ENCODE data around the gene IL12B.
"Not testable (repeated sequence)": the region's sequence is repeated elsewhere in the genome, so short reads cannot be mapped to it uniquely, and the experiment has no call there.

Gene IL12B

DNA sequence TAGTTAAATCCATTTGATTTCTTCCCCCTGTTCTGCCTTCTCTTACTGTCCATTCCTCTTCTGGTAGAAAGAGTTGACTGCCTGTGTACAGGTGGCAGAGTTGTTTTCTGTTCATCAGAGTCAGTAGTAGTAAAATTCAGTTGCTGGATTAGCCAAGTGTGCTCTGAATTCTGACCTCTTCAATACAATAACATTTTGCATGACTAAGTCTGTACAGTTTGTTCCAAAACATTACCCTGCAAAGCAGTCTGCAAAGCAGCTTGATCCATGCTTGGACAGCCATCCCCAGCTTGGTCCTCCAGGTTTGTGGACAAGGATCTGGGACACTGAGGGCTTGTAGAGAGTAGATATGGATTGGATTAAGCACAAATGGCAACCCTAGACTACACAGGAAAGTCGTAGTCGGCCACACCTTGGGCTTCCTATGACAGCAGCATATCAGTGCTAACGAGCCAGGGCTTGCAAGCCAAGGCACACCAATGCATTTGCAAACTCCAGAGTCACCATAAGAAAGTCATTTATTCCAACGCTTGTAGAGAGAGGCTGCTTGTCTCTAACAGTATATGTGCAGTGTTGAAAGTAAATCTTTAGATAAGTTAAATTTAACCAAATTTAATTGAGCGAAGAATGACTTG, 25.2 kb downstream of the IL12B start:
- TF ChIP-seq, protein P1, sequence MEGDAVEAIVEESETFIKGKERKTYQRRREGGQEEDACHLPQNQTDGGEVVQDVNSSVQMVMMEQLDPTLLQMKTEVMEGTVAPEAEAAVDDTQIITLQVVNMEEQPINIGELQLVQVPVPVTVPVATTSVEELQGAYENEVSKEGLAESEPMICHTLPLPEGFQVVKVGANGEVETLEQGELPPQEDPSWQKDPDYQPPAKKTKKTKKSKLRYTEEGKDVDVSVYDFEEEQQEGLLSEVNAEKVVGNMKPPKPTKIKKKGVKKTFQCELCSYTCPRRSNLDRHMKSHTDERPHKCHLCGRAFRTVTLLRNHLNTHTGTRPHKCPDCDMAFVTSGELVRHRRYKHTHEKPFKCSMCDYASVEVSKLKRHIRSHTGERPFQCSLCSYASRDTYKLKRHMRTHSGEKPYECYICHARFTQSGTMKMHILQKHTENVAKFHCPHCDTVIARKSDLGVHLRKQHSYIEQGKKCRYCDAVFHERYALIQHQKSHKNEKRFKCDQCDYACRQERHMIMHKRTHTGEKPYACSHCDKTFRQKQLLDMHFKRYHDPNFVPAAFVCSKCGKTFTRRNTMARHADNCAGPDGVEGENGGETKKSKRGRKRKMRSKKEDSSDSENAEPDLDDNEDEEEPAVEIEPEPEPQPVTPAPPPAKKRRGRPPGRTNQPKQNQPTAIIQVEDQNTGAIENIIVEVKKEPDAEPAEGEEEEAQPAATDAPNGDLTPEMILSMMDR (IDR thresholded peaks at IDR 0.05), result no peak
- H3K4me3 Mint-ChIP-seq, result no peak overlapping the region
- no peak overlapping the region for H3K27ac Mint-ChIP-seq
- H3K9me3 Mint-ChIP-seq, result peaks cover 32% of the 10 kb centered on the region
- H3K36me3 Mint-ChIP-seq (ENCODE audit: low read depth), result peaks cover 6% of the 10 kb centered on the region
- H3K27me3 Mint-ChIP-seq (ENCODE audit: low read depth, poor library complexity), result peaks cover 52% of the 10 kb centered on the region
- DNase-seq, result no peak
- H3K4me1 Mint-ChIP-seq, result no peaks in the 10 kb centered on the region

GRCh38 chr5:159303286-159303685, 27.0 kb downstream of the IL12B start:
- peaks cover 47% of the 10 kb centered on the region for H3K9me3 Mint-ChIP-seq
- DNase-seq, result no peak

DNA sequence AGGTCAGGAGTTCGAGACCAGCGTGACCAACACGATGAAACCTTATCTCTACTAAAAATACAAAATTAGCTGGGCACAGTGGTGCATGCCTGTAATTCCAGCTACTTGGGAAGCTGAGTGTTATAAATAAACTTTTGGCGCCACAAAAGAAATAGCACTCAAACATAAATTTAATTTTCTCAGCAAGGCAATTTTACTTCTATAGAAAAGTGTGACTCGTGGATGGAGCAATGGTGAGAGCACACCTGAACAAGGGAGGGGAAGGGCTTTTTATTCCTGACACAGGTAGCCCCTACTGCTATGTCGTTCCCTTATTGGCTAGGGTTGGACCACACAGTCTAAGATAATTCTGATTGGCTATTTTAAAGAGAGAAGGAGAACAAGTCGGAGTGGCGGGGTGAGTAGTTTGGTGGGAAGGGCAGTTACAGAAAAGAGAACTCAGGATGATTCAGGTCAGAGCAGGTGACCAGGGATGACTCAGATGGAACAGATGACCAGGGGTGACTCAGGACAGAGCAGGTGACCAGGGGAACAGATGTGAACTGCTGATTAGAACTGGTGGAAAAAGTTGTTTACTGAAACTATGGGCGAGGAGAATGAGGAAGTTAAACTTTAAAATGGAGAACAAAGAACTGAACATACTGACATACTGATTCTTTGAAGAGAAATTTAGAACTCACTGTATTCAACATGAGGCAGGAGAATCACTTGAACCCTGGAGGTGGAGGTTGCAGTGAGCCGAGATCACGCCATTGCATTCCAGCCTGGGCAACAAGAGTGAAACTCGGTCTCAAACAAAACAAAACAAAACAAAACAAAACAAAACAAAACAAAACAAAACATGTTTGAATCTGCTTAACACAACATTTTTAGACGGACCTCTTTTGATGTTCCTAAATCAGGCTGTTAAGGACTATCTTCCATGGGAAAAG, 28.1 kb downstream of the IL12B start:
- H3K4me3 Mint-ChIP-seq, DNase-seq, H3K27ac Mint-ChIP-seq, H3K4me1 Mint-ChIP-seq: not testable (repeated sequence)
- peaks cover 57% of the 10 kb centered on the region for H3K9me3 Mint-ChIP-seq
- H3K27me3 Mint-ChIP-seq (ENCODE audit: low read depth, poor library complexity), result peaks cover 26% of the 10 kb centered on the region
- peaks cover 15% of the 10 kb centered on the region for H3K36me3 Mint-ChIP-seq (ENCODE audit: low read depth)

More at GRCh38 chr5:159303286-159303685, 27.0 kb downstream of the IL12B start:
- TF ChIP-seq, protein P1 (IDR thresholded peaks at IDR 0.05), result no peak
- Mint-ChIP-seq H3K4me1 (no peaks in the 10 kb centered on the region), H3K27ac (no peak overlapping the region), H3K27me3 (ENCODE audit: low read depth, poor library complexity) (peaks cover 35% of the 10 kb centered on the region), H3K36me3 (ENCODE audit: low read depth) (peaks cover 6% of the 10 kb centered on the region), H3K4me3 (no peak overlapping the region)

GRCh38 chr5:159301466-159301865, 28.8 kb downstream of the IL12B start:
- H3K4me3 Mint-ChIP-seq, result no peak overlapping the region
- DNase-seq, result no peak
- H3K27ac Mint-ChIP-seq, result no peak overlapping the region
- H3K9me3 Mint-ChIP-seq, result peaks cover 65% of the 10 kb centered on the region
- TF ChIP-seq, protein P1 (IDR thresholded peaks at IDR 0.05), result no peak
- H3K4me1 Mint-ChIP-seq, result no peaks in the 10 kb centered on the region
- peaks cover 15% of the 10 kb centered on the region for H3K36me3 Mint-ChIP-seq (ENCODE audit: low read depth)
- H3K27me3 Mint-ChIP-seq (ENCODE audit: low read depth, poor library complexity), result peaks cover 25% of the 10 kb centered on the region

- Mint-ChIP-seq H3K27me3 (ENCODE audit: low read depth, poor library complexity) (peaks cover 11% of the 10 kb centered on the region), H3K36me3 (ENCODE audit: low read depth) (peaks cover 13% of the 10 kb centered on the region), H3K9me3 (peaks cover 47% of the 10 kb centered on the region)
- not testable (repeated sequence) for H3K4me3 Mint-ChIP-seq, H3K4me1 Mint-ChIP-seq, H3K27ac Mint-ChIP-seq, DNase-seq
These were observed 33.0 kb downstream of the IL12B start for GRCh38 chr5:159297300-159297699.

- no peak overlapping the region for H3K27ac Mint-ChIP-seq
These were observed 35.4 kb downstream of the IL12B start for GRCh38 chr5:159294921-159295320.

More at GRCh38 chr5:159294921-159295320, 35.4 kb downstream of the IL12B start:
- no peak overlapping the region for H3K4me3 Mint-ChIP-seq
- H3K9me3 Mint-ChIP-seq, result peaks cover 51% of the 10 kb centered on the region
- no peaks in the 10 kb centered on the region for H3K4me1 Mint-ChIP-seq
- DNase-seq, result no peak
- peaks cover 9% of the 10 kb centered on the region for H3K36me3 Mint-ChIP-seq (ENCODE audit: low read depth)
- peaks cover 17% of the 10 kb centered on the region for H3K27me3 Mint-ChIP-seq (ENCODE audit: low read depth, poor library complexity)
- TF ChIP-seq, protein P1 (IDR thresholded peaks at IDR 0.05), result no peak

Measured in nephron progenitor cell (in vitro differentiated cells).